ENCODE data around the gene CAB39.

- TF ChIP-seq POLR2A (IDR thresholded peaks at IDR 0.05; ENCODE audit: low read length) (no peak), GATA1 (IDR thresholded peaks at IDR 0.05; ENCODE audit: low read depth, low read length) (no peak)
Measured at GRCh38 chr2:230738391-230738811, 25.8 kb downstream of the CAB39 start.
